OCI-LY3 (cell line): Measurements from ENCODE around the gene FAHD1.

Experiments used
- CTCF ChIP-seq: fragments of 200-600, 300-600 bp; sonication (generic); IDR thresholded peaks from 2 replicates; pipeline ENCODE4 v1.5.1; 2014; ENCODE audit warnings: antibody characterized with exemption, low read length, low read depth
- EZH2phosphoT487 ChIP-seq: fragments of 200-600 bp; shearing (Covaris generic); IDR thresholded peaks from 2 replicates; pipeline ENCODE4 v1.6.1; 2018; ENCODE audit warnings: antibody characterized with exemption, mixed run types, low read depth

- TF ChIP-seq CTCF: no peak
- no peak for TF ChIP-seq EZH2phosphoT487
These were observed 17.7 kb upstream of the FAHD1 start for GRCh38 chr16:1809281-1809801.
